Measurements from ENCODE around the gene PEX14.
A peak's percentile ranks its signal among the peaks of the same experiment; 100 is the strongest.

Gene PEX14

DNA sequence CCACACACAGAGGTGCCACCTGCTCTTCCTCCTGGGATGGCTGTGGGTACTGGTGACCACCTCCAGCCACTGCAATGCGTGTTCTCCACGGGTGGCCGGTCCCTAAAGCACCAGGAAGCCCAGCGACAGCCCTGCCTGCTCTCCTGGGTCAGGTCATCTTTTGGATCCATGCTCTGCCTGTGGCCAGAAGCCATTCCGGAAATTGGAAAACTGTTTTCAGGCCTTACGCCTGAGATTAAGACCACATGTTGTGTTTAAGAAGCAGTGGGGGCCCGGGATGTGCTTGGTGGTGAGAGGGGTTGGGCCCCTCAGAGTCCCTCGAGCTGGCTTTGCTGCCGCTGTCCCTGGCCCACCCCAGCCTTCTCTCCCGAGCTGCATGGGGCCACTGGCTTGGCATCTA, 150.8 kb downstream of the PEX14 start:
- H3K4me3 ChIP-seq (ENCODE audit: low read depth, low read length), result no peak overlapping the region
- DNase-seq (ENCODE audit: low read depth), result no peak

- DNase-seq (ENCODE audit: low read depth), result no peak
- no peak overlapping the region for H3K4me3 ChIP-seq (ENCODE audit: low read depth, low read length)
Observed at GRCh38 chr1:10626131-10626731, 151.5 kb downstream of the PEX14 start.

DNA sequence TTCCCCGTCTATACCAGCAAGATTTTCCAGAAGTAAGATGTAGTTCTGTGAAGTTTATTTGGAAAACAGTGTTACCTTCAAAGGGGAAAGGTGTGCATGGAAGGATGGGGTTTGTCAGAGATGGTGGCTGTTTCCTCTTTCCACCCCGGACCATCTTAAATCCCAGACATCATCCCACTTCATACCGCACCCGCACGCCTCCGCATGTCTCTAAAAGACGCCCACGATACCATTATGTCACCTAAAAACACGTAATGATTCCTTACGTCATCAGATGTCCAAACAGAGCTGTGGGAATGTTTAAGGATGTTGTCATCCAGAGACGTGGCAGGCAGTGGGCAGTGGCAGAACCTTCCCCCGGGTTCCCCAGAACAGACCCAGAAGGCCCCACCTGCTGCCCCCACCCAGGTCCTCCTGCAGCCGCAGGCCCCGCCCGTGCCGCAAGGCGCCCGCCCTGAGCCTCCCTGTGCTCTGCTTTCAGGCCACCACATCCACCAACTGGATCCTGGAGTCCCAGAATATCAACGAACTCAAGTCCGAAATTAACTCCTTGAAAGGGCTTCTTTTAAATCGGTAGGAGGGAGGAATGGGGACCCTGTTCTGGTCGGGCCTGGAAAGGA, 152.2 kb downstream of the PEX14 start:
- DNase-seq (ENCODE audit: low read depth), result no peak

GRCh38 chr1:10628685-10629084, 153.9 kb downstream of the PEX14 start:
- peak; percentile 34 for DNase-seq (ENCODE audit: low read depth)
- H3K4me3 ChIP-seq (ENCODE audit: low read depth, low read length), result no peak overlapping the region

More for the DNA sequence above, 152.2 kb downstream of the PEX14 start:
- H3K4me3 ChIP-seq (ENCODE audit: low read depth, low read length), result no peak overlapping the region

DNA sequence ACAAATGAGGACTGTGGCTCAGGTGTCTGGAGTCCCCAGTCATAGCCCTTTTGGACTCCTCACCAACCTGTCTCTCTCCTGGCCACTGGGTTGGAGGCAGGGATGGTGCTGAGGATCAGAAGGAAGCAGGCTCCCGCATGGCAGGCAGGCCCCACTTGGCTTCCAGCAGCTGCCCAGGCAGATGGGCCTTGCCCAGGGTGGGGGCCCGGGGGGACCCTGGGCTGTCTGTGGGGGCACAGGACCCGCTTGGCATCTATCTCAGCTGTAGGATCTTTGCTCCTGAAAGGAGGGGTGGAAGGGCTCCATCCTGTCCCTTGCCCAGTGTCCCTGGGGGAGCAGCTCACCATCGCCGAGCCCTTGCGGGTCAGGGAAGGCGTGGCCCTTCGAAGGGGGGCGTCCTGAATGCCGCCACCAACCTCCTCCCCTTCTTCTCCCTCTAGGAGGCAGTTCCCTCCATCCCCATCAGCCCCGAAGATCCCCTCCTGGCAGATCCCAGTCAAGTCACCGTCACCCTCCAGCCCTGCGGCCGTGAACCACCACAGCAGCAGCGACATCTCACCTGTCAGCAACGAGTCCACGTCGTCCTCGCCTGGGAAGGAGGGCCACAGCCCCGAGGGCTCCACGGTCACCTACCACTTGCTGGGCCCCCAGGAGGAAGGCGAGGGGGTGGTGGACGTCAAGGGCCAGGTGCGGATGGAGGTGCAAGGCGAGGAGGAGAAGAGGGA, 154.5 kb downstream of the PEX14 start:
- H3K4me3 ChIP-seq (ENCODE audit: low read depth, low read length), result no peak overlapping the region
- DNase-seq (ENCODE audit: low read depth), result no peak

- no peak overlapping the region for H3K4me3 ChIP-seq (ENCODE audit: low read depth, low read length)
- DNase-seq (ENCODE audit: low read depth), result no peak
Observed at GRCh38 chr1:10629816-10630571, 155.2 kb downstream of the PEX14 start.

GRCh38 chr1:10630661-10631120, 155.9 kb downstream of the PEX14 start:
- no peak overlapping the region for H3K4me3 ChIP-seq (ENCODE audit: low read depth, low read length)
- DNase-seq (ENCODE audit: low read depth), result no peak

DNA sequence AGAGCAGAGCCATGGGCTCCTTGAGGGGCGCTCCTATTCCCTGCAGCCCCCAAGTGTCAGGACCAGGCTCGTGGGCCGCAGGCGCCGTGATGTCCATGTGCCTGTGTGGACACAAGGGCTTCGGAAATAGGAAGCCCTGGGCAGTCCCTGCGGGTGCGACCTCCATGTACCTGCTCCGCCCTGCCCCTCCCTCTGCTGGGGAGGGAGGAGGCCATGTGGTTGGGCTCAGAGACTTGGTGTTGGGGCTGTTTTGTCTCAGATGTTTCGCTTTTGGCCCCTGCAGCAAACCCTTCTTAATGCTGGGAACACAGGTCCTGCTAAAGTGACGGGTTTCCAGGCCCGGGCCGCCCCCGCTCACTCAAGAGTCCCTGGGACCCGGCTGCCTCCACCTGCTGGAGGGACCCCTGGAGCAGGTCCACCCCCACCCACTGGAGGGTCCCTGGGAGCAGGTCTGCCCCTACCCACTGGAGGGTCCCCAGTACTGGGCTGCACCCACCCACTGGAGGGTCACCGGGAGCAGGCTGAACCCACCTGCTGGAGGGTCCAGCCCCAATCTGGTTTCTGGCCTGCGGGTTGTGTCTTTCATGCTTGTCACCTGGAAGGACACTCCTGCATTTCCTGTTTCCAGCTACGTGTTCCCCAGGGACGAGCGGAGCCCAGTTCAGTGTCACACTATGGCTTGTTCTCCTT, 156.5 kb downstream of the PEX14 start:
- no peak overlapping the region for H3K4me3 ChIP-seq (ENCODE audit: low read depth, low read length)
- no peak for DNase-seq (ENCODE audit: low read depth)

- DNase-seq (ENCODE audit: low read depth), result no peak
- no peak overlapping the region for H3K4me3 ChIP-seq (ENCODE audit: low read depth, low read length)
Observed at GRCh38 chr1:10631811-10632593, 157.3 kb downstream of the PEX14 start.

- no peak overlapping the region for H3K4me3 ChIP-seq (ENCODE audit: low read depth, low read length)
- DNase-seq (ENCODE audit: low read depth), result no peak
Observed at GRCh38 chr1:10632691-10633090, 157.9 kb downstream of the PEX14 start.

- no peak for DNase-seq (ENCODE audit: low read depth)
- no peak overlapping the region for H3K4me3 ChIP-seq (ENCODE audit: low read depth, low read length)
Observed at GRCh38 chr1:10633416-10633815, 158.7 kb downstream of the PEX14 start.

DNA sequence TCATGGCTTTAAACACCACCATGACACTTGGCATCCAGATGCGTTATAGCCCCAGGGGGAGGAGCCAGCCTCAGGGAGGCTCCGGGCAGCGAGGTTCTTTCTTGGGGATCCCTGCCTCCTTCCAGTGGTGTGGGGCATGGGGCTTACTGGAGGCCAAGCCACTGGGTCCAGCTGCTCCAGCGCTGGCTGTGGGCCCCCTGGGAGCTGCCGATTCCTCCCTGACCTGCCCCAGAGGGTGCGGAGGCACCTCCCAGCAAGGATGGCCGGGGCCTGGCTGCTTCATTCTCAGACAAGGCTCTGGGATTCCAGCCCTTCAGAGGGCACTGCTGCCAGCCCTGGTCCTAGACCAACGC, 159.3 kb downstream of the PEX14 start:
- no peak for DNase-seq (ENCODE audit: low read depth)
- H3K4me3 ChIP-seq (ENCODE audit: low read depth, low read length), result no peak overlapping the region

DNA sequence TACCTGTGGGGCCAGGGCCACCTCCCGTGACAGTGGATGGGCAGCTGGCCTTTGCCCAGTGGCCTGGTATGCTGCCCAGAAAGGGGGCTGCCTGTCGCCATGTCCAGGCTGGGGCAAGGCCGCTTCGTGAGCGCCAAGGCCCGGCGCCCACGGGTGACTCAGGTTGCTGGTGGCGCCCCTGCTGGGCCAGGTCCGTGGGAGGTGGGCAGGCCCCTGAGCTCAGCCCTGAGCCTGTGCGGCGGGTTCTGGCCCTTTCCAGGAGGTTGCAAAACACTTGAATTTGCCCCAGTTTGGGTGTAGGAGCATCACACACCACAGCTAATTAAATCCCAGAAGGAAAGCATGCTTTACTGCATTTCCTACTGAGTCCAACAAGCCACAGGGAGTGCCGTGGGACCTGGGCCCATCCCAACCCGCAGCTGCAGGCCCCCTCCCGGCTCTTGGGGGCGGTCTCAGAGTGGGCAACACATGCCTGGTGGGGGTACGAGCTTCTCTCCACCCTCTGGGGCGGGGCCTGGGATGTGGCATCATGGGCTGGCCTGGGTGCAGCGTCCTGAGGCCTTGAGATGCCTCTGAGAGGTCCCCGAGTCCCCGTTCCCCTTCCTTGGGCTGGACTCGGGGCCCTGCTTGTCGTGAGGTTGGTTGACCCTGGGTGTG, 159.8 kb downstream of the PEX14 start:
- no peak overlapping the region for H3K4me3 ChIP-seq (ENCODE audit: low read depth, low read length)
- DNase-seq (ENCODE audit: low read depth), result no peak

- no peak for DNase-seq (ENCODE audit: low read depth)
- H3K4me3 ChIP-seq (ENCODE audit: low read depth, low read length), result no peak overlapping the region
Observed at GRCh38 chr1:10635085-10635896, 160.5 kb downstream of the PEX14 start.

DNA sequence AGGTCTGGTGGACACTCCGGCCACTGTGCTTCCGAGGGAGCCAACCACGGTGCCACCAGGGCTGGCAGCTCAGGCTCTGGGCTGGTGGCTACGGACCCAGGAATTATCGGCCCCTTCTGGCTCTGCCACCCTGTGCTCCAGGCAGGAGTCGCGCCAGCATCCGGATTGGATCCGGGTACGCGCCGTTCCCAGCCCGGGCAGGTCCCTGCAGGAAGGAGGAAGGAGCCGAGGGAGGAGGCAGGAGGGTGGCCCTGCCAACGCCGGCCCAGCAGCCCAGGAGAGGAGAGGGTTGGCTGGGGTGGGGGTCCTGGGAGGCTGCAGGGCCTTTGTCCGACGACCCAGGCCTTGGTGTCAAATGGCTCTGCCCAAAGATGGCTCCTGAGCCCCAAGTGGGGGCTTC, 161.2 kb downstream of the PEX14 start:
- H3K4me3 ChIP-seq (ENCODE audit: low read depth, low read length), result no peak overlapping the region
- no peak for DNase-seq (ENCODE audit: low read depth)

- H3K4me3 ChIP-seq (ENCODE audit: low read depth, low read length), result no peak overlapping the region
- DNase-seq (ENCODE audit: low read depth), result no peak
Observed at GRCh38 chr1:10637400-10637799, 162.7 kb downstream of the PEX14 start.

DNA sequence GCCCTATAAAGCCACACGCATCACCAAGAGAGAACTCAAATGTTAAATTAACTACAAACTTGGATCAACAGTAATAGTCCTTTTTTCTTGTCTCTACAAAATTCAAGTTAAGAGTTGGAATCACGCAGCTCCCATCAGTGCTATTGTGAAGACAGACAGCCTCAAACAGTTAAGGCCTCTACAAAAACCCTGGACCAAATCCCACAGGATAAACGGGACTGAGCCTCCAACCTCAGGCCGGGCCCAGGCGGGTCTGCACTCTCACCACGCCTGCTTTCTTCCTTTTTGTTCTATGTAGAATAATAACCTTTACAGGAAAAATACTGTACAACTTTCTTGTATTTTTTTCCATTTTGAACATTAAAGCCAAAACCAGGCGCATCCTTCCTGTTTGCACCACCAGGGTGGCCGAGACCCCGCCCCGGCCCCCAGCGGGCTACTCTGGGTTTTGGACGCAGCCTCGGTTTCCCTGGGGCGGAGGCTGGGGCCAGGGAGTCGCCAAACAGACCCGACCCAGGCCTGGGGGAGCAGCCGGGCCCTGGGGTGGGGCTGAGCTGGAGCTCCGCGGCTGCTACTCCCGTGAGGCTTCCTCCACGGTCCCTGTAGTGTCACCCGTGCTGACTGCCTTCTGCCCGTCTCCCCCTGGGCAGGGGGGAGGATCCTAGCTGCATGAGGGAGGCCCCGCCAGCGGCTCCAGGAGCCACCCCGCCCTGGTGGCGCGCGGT, 163.2 kb downstream of the PEX14 start:
- peak overlapping the region; percentile 26 for H3K4me3 ChIP-seq (ENCODE audit: low read depth, low read length)
- no peak for DNase-seq (ENCODE audit: low read depth)

Measured in skeletal muscle cell (primary cell).